VCaP (cell line): Measurements from ENCODE around the gene MYO1E.
"Not testable (repeated sequence)": the region's sequence is repeated elsewhere in the genome, so short reads cannot be mapped to it uniquely, and the experiment has no call there.

ENCODE experiments used
- H3K27ac ChIP-seq: fragments of 450-650 bp; 2 replicates; pipeline ENCODE4 v1.5.1; 2017
- CTCF ChIP-seq: fragments of 450-650 bp; conservative IDR thresholded peaks from 2 replicates; pipeline ENCODE4 v1.5.1; 2017; ENCODE audit warnings: mild to moderate bottlenecking, moderate library complexity

MYO1E gene

GRCh38 chr15:59169251-59169708 is 203.4 kb downstream of the MYO1E start:
- no peak for TF ChIP-seq CTCF
- H3K27ac ChIP-seq = peak overlapping the region; percentile 81

GRCh38 chr15:59168536-59168935 is 204.1 kb downstream of the MYO1E start:
- TF ChIP-seq CTCF = no peak
- no peak overlapping the region; the same call in 1 of the 2 replicates for H3K27ac ChIP-seq

- no peak for TF ChIP-seq CTCF
- H3K27ac ChIP-seq = peak overlapping the region; percentile 15; the same call in 1 of the 2 replicates
Measured at GRCh38 chr15:59166601-59167265, 205.9 kb downstream of the MYO1E start.

GRCh38 chr15:59166166-59166565 is 206.5 kb downstream of the MYO1E start:
- H3K27ac ChIP-seq = peak overlapping the region; percentile 15; the same call in 1 of the 2 replicates
- TF ChIP-seq CTCF = no peak

GRCh38 chr15:59165726-59166125 is 206.9 kb downstream of the MYO1E start:
- peak overlapping the region; percentile 15; the same call in 1 of the 2 replicates for H3K27ac ChIP-seq
- TF ChIP-seq CTCF = no peak

GRCh38 chr15:59162080-59162479 is 210.6 kb downstream of the MYO1E start:
- H3K27ac ChIP-seq = not testable (repeated sequence)

GRCh38 chr15:59160880-59161593 is 211.6 kb downstream of the MYO1E start:
- H3K27ac ChIP-seq = no peak overlapping the region

More at GRCh38 chr15:59160880-59161593, 211.6 kb downstream of the MYO1E start:
- peak; percentile 72 for TF ChIP-seq CTCF
